Dendritic cell treated with granulocyte-macrophage colony-stimulating factor and Interleukin-4, amounts not matched to agents 40 ng/mL and 50 ng/mL, for 4 days (primary cell): Measurements from ENCODE around the gene ITGBL1.

Experiments used
- H3K27ac Mint-ChIP-seq: one replicate; pipeline ENCODE4 v1.8.0; 2022; ENCODE audit warnings: mild to moderate bottlenecking, mixed read lengths
- H3K27me3 Mint-ChIP-seq: one replicate; pipeline ENCODE4 v1.8.0; 2022; ENCODE audit warnings: mild to moderate bottlenecking, mixed read lengths
- H3K36me3 Mint-ChIP-seq: one replicate; pipeline ENCODE4 v1.8.0; 2022; ENCODE audit warnings: low read depth, mixed read lengths
- H3K4me1 Mint-ChIP-seq: one replicate; pipeline ENCODE4 v1.8.0; 2022; ENCODE audit warnings: low read depth, mixed read lengths
- H3K4me3 Mint-ChIP-seq: one replicate; pipeline ENCODE4 v1.8.0; 2022; ENCODE audit warnings: mild to moderate bottlenecking, moderate library complexity, mixed read lengths
- H3K9me3 Mint-ChIP-seq: one replicate; pipeline ENCODE4 v1.8.0; 2022; ENCODE audit warnings: mixed read lengths
- intact Hi-C: fragments of 100-400 bp; cut with micrococcal nuclease; formaldehyde crosslinking; loops from one replicate; pipeline ENCODE4 v1.15.0; 2022

The ITGBL1 gene

DNA sequence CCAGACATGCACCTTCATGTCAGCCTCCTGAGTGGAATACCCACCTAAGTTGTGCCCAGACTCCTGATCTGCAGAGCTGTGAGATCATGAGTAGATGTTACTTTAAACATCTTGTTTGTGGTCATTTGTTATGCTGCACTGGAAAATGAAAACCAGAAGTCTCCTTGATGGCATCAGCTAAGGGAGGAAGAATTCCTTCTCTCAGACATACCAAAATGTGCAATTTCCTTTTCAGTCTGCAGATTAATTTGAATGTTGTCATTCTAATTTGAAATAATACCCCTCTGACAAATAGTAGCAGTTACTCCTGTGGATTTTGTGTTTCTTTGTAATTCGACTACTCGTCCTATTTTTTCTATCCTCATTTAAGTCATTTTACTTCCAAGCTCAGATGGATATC is 59.3 kb downstream of the ITGBL1 start:
- Mint-ChIP-seq H3K4me1 (no peaks in the 10 kb centered on the region), H3K36me3 (no peaks in the 10 kb centered on the region), H3K4me3 (no peak overlapping the region), H3K27ac (no peak overlapping the region), H3K27me3 (no peaks in the 10 kb centered on the region), H3K9me3 (no peaks in the 10 kb centered on the region)
- intact Hi-C loops, result loop anchor here (5.0 kb wide), 1 partner anchor 1046 kb away; no protein-coding TSS in a partner anchor

DNA sequence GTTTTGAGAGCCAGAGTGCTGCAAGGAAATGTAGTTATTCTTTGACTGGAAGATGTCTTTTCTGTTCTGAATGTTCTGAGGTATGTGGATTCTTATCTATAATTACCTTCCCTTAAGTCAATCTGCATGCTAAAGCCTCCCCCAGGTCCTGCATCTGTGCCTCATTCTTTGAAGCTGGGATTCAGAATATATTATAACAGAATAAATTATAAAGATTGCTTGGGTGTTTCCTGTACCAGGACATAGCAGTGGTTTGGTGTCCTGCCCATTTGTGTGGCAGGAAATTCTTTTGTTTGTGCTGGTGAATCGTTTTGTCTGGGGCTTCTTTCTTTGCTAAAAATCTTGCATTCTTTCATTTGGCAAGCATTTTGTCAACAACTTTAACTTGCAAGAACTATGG is 60.2 kb downstream of the ITGBL1 start:
- Mint-ChIP-seq H3K27me3 (no peaks in the 10 kb centered on the region), H3K27ac (no peak overlapping the region), H3K4me3 (no peak overlapping the region), H3K36me3 (no peaks in the 10 kb centered on the region), H3K9me3 (no peaks in the 10 kb centered on the region), H3K4me1 (no peaks in the 10 kb centered on the region)
- intact Hi-C loops, result loop anchor here (5.0 kb wide), 1 partner anchor 1045 kb away; no protein-coding TSS in a partner anchor

DNA sequence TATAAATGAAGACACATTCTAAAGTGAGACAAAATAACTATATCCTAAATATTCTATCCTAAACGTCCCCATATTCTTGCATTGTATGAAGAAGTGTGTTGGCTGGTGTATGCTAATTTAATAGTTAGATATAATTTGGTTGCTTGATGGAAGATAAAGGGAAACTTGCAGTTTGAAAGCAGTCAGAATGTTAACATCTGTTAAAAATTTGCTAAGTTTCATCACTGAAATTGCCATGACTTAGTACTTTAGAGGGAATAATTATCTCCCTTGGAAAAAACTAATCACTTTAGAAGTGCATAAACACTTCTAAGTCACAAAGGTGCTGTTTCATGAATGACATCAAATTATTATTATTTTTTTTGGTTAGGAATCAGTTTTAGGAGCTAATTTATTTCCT is 61.6 kb downstream of the ITGBL1 start:
- Mint-ChIP-seq H3K27ac (no peak overlapping the region), H3K27me3 (no peaks in the 10 kb centered on the region), H3K36me3 (no peaks in the 10 kb centered on the region), H3K4me1 (no peaks in the 10 kb centered on the region), H3K9me3 (no peaks in the 10 kb centered on the region), H3K4me3 (no peak overlapping the region)
- intact Hi-C loops, result loop anchor here (5.0 kb wide), 1 partner anchor 1043 kb away; no protein-coding TSS in a partner anchor

DNA sequence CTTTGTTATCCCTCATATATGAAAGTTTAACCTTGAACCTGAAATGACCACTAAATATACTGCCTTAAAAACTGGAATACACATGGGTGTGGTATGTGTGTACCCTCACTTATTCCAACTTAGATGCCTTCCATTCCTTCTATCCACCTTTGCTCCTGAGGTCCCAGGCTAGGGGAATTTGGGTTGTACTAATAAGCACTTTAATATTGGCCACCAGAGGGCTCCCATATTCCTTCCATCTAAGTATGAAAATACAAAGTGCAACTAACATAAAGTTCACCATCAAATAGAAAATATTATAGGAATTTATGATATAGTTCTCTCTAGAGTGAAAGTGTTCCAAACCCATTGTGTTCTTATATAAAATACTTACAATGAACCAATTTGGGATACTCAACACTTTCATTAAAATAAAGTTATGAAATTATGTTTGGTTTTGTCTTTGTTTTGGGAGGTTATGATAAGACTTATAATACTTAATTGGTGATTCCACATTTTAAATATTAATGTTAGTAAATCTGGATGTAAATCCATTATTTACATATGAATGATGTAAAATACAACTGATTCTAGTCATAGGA is 62.3 kb downstream of the ITGBL1 start:
- Mint-ChIP-seq H3K4me3 (no peak overlapping the region), H3K4me1 (no peaks in the 10 kb centered on the region), H3K27ac (no peak overlapping the region), H3K9me3 (no peaks in the 10 kb centered on the region), H3K27me3 (no peaks in the 10 kb centered on the region), H3K36me3 (no peaks in the 10 kb centered on the region)
- intact Hi-C loops, result loop anchor here (5.0 kb wide), 1 partner anchor 1043 kb away; no protein-coding TSS in a partner anchor

DNA sequence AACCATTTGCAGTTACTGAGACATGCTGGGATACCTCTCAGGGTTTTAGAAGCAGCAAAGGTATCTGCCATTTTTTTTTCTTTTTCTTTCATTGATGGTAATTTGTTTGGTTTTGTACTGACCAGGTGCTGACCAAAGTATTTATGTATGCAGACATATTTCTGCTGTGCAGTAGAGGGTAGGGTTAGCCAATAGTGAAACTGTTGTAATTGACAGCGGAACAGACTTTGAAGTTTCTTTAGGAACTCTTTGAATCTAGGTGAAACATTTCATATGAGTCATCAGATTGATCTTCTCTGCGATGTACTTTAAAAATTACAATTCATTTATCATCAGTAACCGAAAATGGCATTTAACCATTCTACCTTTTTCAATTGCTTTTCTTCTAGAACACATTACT is 63.0 kb downstream of the ITGBL1 start:
- Mint-ChIP-seq H3K27ac (no peak overlapping the region), H3K27me3 (no peaks in the 10 kb centered on the region), H3K36me3 (no peaks in the 10 kb centered on the region), H3K4me1 (no peaks in the 10 kb centered on the region), H3K9me3 (no peaks in the 10 kb centered on the region), H3K4me3 (no peak overlapping the region)
- intact Hi-C loops, result no loop called here

DNA sequence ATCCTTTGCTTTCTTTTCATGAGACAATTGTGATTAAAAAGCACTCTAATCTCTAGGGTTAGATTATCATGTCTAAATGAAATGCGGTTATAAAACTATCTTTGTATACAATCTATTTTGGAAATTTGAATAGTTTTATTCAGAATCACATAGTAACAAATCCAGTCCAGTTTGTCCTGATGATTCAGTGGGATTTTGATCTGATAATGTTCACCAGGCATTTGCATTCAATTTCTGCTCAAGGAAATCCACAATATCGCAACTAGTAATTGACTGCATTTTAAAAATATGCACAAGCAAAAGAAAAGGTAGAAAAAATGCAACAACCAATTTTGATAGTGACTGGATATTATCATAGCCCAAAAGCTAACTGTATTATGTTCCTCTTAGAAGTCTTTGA is 63.8 kb downstream of the ITGBL1 start:
- Mint-ChIP-seq H3K4me1 (no peaks in the 10 kb centered on the region), H3K27ac (no peak overlapping the region), H3K36me3 (no peaks in the 10 kb centered on the region), H3K4me3 (no peak overlapping the region), H3K9me3 (no peaks in the 10 kb centered on the region), H3K27me3 (no peaks in the 10 kb centered on the region)
- intact Hi-C loops, result no loop called here

DNA sequence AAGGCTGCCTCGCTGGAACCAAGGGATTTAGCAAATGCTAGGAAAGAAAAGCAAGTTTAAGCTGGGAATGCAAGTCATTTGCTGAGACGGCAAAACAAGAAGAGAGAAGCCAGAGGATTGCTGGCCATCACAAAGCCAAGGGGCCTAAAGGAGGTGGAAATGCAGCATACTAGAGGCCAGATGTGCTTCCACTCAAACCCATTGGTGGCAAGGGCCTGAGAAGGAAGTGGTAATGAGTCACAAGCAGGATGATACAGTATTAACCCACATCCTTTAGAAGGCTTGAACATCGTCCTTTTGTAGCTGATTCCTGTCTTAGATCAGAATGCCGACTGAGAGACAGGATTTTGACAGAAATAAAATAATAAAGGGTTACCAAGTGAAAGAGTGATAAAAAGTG is 68.2 kb downstream of the ITGBL1 start:
- Mint-ChIP-seq H3K9me3 (no peaks in the 10 kb centered on the region), H3K36me3 (no peaks in the 10 kb centered on the region), H3K27me3 (no peaks in the 10 kb centered on the region), H3K27ac (no peak overlapping the region), H3K4me3 (no peak overlapping the region), H3K4me1 (no peaks in the 10 kb centered on the region)
- intact Hi-C loops, result no loop called here

DNA sequence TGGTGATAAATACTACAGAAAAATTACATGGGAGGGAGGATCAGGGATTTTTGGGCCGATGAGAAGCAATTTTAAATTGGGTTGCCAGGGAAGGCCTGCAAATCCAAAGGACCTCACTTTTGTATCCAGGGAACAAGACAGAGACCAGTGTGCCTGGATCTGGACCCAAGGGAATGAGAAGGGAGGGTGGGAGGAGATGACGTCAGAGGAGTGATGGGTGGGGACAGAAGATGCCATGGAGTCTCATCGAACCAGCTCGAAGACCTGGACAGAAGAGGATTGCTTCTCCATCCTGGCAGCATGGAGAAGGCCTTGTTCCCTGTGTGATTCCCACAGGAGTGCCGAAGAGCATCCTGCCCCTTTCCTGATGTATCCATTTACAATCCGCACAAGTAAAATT is 68.9 kb downstream of the ITGBL1 start:
- Mint-ChIP-seq H3K9me3 (no peaks in the 10 kb centered on the region), H3K27me3 (no peaks in the 10 kb centered on the region), H3K27ac (no peak overlapping the region), H3K4me3 (no peak overlapping the region), H3K36me3 (no peaks in the 10 kb centered on the region), H3K4me1 (no peaks in the 10 kb centered on the region)
- intact Hi-C loops, result no loop called here

DNA sequence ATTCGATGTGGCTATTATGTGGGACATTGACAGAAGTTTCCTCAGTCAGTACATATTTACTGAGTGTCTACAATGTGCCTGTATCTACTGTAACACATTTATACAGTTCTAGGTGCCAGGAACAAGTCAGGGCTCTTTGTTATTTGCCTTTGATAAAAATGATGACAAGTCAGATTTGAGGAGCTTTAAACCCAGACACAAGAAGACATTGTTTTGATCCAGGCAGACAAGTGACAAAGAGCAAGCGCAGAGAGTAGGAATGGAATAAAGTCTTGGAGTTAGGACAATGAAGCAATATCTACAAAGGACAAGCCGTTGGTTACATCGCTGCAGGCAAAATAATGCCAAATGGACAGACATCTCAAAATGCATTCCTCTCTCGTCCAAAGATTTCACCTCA is 70.1 kb downstream of the ITGBL1 start:
- Mint-ChIP-seq H3K27me3 (no peaks in the 10 kb centered on the region), H3K4me1 (no peaks in the 10 kb centered on the region), H3K36me3 (no peaks in the 10 kb centered on the region), H3K4me3 (no peak overlapping the region), H3K27ac (no peak overlapping the region), H3K9me3 (no peaks in the 10 kb centered on the region)
- intact Hi-C loops, result no loop called here

DNA sequence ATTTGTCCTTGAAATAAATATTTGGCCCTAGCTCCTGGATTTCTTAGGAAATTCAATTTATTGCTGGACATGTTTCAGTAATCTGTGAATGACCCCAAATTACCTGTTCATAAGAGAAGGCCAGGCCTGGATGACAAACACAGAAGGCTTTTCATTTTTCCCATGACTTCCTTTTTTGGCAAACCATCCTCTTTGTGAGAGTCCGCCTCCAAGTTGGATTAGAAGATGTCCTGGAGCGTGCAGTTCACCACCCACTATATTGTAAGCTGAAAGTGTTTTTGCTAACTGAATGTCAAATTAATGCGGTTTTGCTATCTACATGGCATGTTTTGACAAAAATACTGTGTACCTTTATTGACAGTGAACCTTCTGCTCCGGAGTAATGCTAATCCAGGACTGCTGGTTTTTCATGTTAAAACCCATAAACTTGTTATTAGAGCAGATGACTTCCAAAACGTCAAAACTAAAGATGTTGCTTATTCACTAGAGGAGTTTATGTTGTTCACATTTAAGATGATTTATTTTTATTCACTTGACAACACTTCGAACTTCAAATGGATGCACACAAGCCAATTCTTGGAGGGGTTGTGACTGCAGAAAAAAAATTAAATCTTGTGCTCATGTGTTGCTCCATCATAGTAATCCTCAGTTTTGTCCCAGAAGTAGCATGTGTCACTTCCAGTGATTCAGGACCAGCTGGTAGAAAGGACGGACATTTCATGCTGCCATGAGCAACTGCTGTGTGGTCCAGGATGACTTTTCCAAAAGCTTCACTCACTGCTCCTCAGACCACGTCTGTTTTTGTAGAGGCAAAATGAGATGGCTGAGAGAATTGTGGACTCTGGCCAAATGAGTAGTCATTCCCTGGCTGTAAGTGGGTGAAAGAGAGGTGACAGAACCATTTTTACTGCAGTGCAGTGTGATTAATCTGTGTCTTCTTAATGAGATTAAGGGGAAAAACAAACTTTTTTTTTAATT is 71.0 kb downstream of the ITGBL1 start:
- Mint-ChIP-seq H3K27ac (no peak overlapping the region), H3K4me1 (no peaks in the 10 kb centered on the region), H3K27me3 (no peaks in the 10 kb centered on the region), H3K9me3 (no peaks in the 10 kb centered on the region), H3K4me3 (no peak overlapping the region), H3K36me3 (no peaks in the 10 kb centered on the region)
- intact Hi-C loops, result no loop called here

DNA sequence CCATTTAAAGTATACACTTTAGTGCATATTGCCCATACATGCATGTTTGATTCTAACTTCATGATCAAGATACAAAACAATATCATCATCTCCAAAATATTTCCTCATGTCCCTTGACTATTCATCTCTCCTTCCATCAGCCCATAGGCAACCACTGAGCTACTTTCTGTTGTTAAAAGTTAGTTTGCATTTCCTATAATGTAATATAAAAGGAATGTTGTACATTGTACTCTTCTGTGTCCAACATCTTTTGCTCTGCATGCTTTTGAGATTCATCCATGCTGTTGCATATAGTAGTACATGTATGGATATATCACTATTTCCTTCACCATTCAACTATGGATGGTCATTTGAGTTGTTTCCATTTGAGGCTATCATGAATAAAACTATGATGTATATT is 74.7 kb downstream of the ITGBL1 start:
- Mint-ChIP-seq H3K27ac (no peak overlapping the region), H3K27me3 (no peaks in the 10 kb centered on the region), H3K4me3 (no peak overlapping the region), H3K36me3 (no peaks in the 10 kb centered on the region), H3K9me3 (no peaks in the 10 kb centered on the region), H3K4me1 (no peaks in the 10 kb centered on the region)
- intact Hi-C loops, result no loop called here

DNA sequence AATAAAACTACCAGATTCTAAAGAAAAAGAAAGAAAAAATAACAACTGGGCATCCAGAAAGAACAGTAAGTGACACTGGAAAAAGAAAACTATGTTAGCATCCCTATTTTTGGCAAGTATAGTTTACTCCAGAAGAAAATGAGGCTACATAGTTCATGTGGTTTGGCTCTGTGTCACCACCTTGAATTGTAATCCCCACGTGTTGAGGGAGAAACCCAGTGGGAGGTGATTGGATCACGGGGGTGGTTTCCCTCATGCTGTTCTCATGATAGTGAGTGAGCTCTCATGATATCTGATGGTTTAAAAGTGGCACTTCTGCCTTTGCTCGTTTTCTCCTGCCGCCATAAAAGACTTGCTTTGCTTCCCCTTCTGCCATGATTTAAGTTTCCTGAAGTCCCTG is 76.9 kb downstream of the ITGBL1 start:
- no peaks in the 10 kb centered on the region for H3K36me3 Mint-ChIP-seq
- H3K4me1 Mint-ChIP-seq, result no peaks in the 10 kb centered on the region
- intact Hi-C loops, result no loop called here
- H3K27ac Mint-ChIP-seq, result no peak overlapping the region
- H3K4me3 Mint-ChIP-seq, result no peak overlapping the region
- no peaks in the 10 kb centered on the region for H3K9me3 Mint-ChIP-seq
- no peaks in the 10 kb centered on the region for H3K27me3 Mint-ChIP-seq

DNA sequence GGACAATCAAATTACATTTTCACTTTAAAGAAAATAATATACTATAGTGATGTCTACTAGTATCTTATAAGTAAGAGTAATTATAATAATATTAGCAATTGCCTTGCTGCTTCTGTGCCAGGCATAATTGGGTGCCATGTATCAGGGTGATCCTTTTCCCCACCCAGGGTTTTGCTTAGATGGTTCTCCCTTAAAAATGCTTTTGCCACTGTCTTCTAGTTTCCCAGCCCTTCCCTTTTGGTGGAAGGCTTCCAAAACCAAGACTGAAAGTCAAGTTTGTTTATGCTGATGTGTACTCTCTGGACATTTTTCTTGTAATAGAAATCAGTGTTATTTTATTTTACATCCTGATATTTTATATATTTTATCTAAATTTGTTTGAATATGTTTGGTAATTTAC is 77.8 kb downstream of the ITGBL1 start:
- intact Hi-C loops, result no loop called here
- Mint-ChIP-seq H3K27me3 (no peaks in the 10 kb centered on the region), H3K27ac (no peak overlapping the region), H3K9me3 (no peaks in the 10 kb centered on the region), H3K36me3 (no peaks in the 10 kb centered on the region), H3K4me3 (no peak overlapping the region), H3K4me1 (no peaks in the 10 kb centered on the region)

DNA sequence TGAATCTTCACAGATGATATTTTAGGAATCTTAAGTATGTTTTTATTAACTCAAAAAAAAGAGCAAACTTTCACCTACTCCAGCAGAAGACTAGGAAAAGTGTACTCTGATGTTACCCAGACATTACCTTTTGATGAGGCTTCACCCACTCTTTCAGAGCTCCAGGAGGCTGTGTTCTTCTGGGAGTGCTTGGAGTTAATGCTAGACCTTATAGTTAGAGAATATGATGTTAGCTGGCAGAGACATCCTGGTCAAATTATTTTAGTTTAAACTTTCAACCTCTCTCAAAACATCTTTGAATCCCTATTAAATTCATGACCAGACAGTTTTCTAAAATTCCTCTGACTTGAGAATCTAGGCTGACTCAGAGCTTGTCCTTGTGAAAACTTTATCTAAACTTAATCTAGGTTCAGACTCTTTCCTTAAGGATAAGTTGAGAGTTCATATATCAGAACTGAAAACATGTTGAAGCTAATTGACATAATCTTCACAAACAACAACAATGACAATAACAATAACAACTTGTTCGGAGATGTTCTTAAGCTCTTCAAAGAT is 82.8 kb downstream of the ITGBL1 start:
- intact Hi-C loops, result no loop called here
- Mint-ChIP-seq H3K4me1 (no peaks in the 10 kb centered on the region), H3K4me3 (no peak overlapping the region), H3K27me3 (no peaks in the 10 kb centered on the region), H3K36me3 (no peaks in the 10 kb centered on the region), H3K9me3 (no peaks in the 10 kb centered on the region), H3K27ac (no peak overlapping the region)
